ENCODE results near the gene ARFRP1. TPM values are rescaled to one million over a fixed set of nuclear protein-coding genes. Genes with fewer than 3 reads are reported as not detected.
"Not testable (repeated sequence)": the region's sequence is repeated elsewhere in the genome, so short reads cannot be mapped to it uniquely, and the experiment has no call there.

ARFRP1 gene
- total RNA-seq, 4 donors from 2014 or later, result 25.5 to 44.3 (median 40.9) TPM

GRCh38 chr20:63734946-63735858, 27.4 kb upstream of the ARFRP1 start:
- ATAC-seq (ENCODE audit: low FRiP score), result no peak
- DNase-seq (ENCODE audit: low spot score), result no peak
- TF ChIP-seq CTCF (IDR thresholded peaks at IDR 0.05), result no peak

- TF ChIP-seq CTCF (IDR thresholded peaks at IDR 0.05), result no peak
- ATAC-seq (ENCODE audit: low FRiP score) (no peak), DNase-seq (ENCODE audit: low spot score) (no peak)
Measured at GRCh38 chr20:63734111-63734945, 26.6 kb upstream of the ARFRP1 start.

GRCh38 chr20:63733579-63734081, 25.9 kb upstream of the ARFRP1 start:
- no peak for ATAC-seq (ENCODE audit: low FRiP score)
- DNase-seq (ENCODE audit: low spot score), result no peak
- TF ChIP-seq CTCF (IDR thresholded peaks at IDR 0.05), result no peak

GRCh38 chr20:63733117-63733516, 25.3 kb upstream of the ARFRP1 start:
- ATAC-seq (ENCODE audit: low FRiP score) (no peak), DNase-seq (ENCODE audit: low spot score) (no peak)
- no peak for TF ChIP-seq CTCF (IDR thresholded peaks at IDR 0.05)

GRCh38 chr20:63732118-63733095, 24.6 kb upstream of the ARFRP1 start:
- DNase-seq (ENCODE audit: low spot score) (no peak), ATAC-seq (ENCODE audit: low FRiP score) (no peak)
- no peak for TF ChIP-seq CTCF (IDR thresholded peaks at IDR 0.05)

GRCh38 chr20:63731410-63731809, 23.6 kb upstream of the ARFRP1 start:
- DNase-seq (ENCODE audit: low spot score), result no peak
- no peak for ATAC-seq (ENCODE audit: low FRiP score)
- TF ChIP-seq CTCF (IDR thresholded peaks at IDR 0.05), result no peak

GRCh38 chr20:63730189-63730733, 22.5 kb upstream of the ARFRP1 start:
- ATAC-seq (ENCODE audit: low FRiP score); DNase-seq (ENCODE audit: low spot score): not testable (repeated sequence)

- not testable (repeated sequence) for ATAC-seq (ENCODE audit: low FRiP score); DNase-seq (ENCODE audit: low spot score)
Measured at GRCh38 chr20:63722967-63723622, 15.3 kb upstream of the ARFRP1 start.
